Heart left ventricle (tissue), 13 donors: ENCODE measurements around the gene CASQ2.

Experiments
- POLR2A ChIP-seq, 2 donors: fragments of 450-650 bp; IDR thresholded peaks; one replicate each; pipeline ENCODE4 v1.6.1; 2017; ENCODE audit warnings: antibody characterized with exemption in 2 of 2, mild to moderate bottlenecking in 2 of 2, moderate library complexity in 2 of 2
- TF ChIP-seq, protein P1 (sequence below), 12 donors: fragments of 200-600 bp; sonication (generic) in 4 of 12; IDR thresholded peaks; one replicate each; pipeline versions ENCODE4 v1.5.0 to v1.8.0; 2018 to 2022; ENCODE audit warnings: antibody characterized with exemption in 12 of 12, mild to moderate bottlenecking in 5 of 12
- donor health status: ischemic (EF 13 %, LVEDD 7.1; RV severe dilation, severe dysfunction).
- donor health status: DM: no; HTN: yes; CAD: no.
- donor health status: DM: no; HTN: no; CAD: no.
- donor health status: ischemic (EF 25% LVEDD 6.9; RV normal size, moderate dysfunction).
- donor health status: ischemic (EF 25% LVEDD 5.7; RV mildly dilated, moderate dysfunction).
- donor health status: ischemic (EF 35%, LVEDD 5.7; RV mildly dilated, moderate dysfunction).
- donor health status: nonischemic (EF 11% LVEDD 7.7; RV severe dilation, severe dysfunction).
- donor health status: DM: yes; HTN: yes; CAD: no.
- donor health status: PGD.
- donor health status: ischemic (EF 29% LVEDD 5.4; RV normal size, mild dysfunction).
- donor health status: nonischemic (EF 23%, LVEDD 6.1; RV moderate dilation, normal function).

DNA sequence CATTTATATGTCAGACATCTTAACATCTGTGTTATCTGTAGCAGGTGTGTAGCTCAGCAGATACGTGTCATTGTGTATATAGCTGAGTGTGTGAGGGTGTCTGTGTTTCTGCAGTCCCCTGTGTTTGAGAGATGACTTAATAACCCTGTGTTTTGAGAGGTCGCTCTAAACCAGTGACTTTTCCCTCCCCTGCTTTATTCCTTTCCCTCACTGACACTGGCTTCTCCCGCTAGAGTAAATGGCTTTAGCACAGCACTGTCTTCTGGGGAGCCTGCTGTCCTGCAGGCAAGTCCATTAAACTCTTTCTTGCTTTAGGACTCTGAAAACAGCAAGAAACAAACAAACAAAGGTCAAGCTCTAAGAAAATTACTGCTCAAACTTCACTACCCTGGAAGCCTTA lies 73.7 kb downstream of the CASQ2 start:
- TF ChIP-seq, protein P1, sequence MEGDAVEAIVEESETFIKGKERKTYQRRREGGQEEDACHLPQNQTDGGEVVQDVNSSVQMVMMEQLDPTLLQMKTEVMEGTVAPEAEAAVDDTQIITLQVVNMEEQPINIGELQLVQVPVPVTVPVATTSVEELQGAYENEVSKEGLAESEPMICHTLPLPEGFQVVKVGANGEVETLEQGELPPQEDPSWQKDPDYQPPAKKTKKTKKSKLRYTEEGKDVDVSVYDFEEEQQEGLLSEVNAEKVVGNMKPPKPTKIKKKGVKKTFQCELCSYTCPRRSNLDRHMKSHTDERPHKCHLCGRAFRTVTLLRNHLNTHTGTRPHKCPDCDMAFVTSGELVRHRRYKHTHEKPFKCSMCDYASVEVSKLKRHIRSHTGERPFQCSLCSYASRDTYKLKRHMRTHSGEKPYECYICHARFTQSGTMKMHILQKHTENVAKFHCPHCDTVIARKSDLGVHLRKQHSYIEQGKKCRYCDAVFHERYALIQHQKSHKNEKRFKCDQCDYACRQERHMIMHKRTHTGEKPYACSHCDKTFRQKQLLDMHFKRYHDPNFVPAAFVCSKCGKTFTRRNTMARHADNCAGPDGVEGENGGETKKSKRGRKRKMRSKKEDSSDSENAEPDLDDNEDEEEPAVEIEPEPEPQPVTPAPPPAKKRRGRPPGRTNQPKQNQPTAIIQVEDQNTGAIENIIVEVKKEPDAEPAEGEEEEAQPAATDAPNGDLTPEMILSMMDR (IDR thresholded peaks at IDR 0.05): no peak
- no peak for TF ChIP-seq POLR2A (IDR thresholded peaks at IDR 0.05)
